Activated naive CD8-positive, alpha-beta T cell treated with anti-CD3 and anti-CD28 coated beads, Interleukin-2, amount 10 ng/mL, durations not matched to agents 7 days and 5 days (primary cell): ENCODE data around the gene HEATR5A. TPM values are rescaled to one million over a fixed set of nuclear protein-coding genes. Genes with fewer than 3 reads are reported as not detected.
"Not testable (repeated sequence)": the region's sequence is repeated elsewhere in the genome, so short reads cannot be mapped to it uniquely, and the experiment has no call there.

Source experiments
- ATAC-seq: fragments of 150-1000 bp; cut with Tn5 transposase; one replicate; pipeline ENCODE4 v1.10.0; 2021; ENCODE audit warnings: low read depth, moderate library complexity
- POLR2A ChIA-PET: fragments of 350-600 bp; sonication (Branson Sonifier 250); formaldehyde crosslinking; loops from one replicate; lab custom pipeline; 2021; ENCODE audit warnings: antibody characterized with exemption; lab: Charles Lee
- DNase-seq: peaks from one replicate; pipeline ENCODE4 v3.0.0; 2021
- H3K27ac Mint-ChIP-seq: one replicate; pipeline ENCODE4 v1.8.0; 2022; ENCODE audit warnings: mild to moderate bottlenecking, mixed read lengths
- H3K27me3 Mint-ChIP-seq: one replicate; pipeline ENCODE4 v1.8.0; 2022; ENCODE audit warnings: mild to moderate bottlenecking, moderate library complexity, mixed read lengths
- H3K36me3 Mint-ChIP-seq: one replicate; pipeline ENCODE4 v1.8.0; 2021; ENCODE audit warnings: mild to moderate bottlenecking, mixed read lengths
- H3K4me1 Mint-ChIP-seq: one replicate; pipeline ENCODE4 v1.8.0; 2021; ENCODE audit warnings: mixed read lengths
- H3K4me3 Mint-ChIP-seq: one replicate; pipeline ENCODE4 v1.8.0; 2022; ENCODE audit warnings: mild to moderate bottlenecking, moderate library complexity, mixed read lengths
- H3K9me3 Mint-ChIP-seq: one replicate; pipeline ENCODE4 v1.8.0; 2021; ENCODE audit warnings: mixed read lengths
- total RNA-seq, 2 experiments: library from RNA; stranded (reverse); gene quantifications; one replicate each; pipeline ENCODE4 v1.2.3, GENCODE V29; 2021

Gene HEATR5A
- total RNA-seq, 2 experiments from 2014 or later: 9.4 to 11.5 TPM

DNA sequence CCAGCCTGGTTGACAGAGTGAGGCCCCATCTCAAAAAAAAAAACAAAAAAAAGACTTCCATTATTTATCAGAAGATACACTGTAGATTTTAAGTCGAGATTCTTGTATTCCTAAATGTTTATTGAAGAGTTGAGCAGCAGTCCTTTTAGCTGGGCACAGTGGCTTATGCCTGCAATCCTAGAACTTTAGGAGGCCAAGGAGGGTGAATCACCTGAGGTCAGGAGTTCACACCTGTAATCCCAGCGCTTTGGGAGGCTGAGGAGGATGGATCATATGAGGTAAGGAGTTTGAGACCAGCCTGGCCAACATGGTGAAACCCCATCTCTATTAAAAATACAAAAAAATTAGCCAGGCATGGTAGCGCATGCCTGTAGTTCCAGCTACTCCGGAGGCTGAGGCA, 57.6 kb downstream of the HEATR5A start:
- no peak overlapping the region for H3K27ac Mint-ChIP-seq
- no peak for ATAC-seq
- no peak for DNase-seq
- H3K4me1 Mint-ChIP-seq: peaks cover 2% of the 10 kb centered on the region
- no peak overlapping the region for H3K4me3 Mint-ChIP-seq
- H3K9me3 Mint-ChIP-seq: no peaks in the 10 kb centered on the region
- POLR2A ChIA-PET: no interaction called here
- peaks cover 2% of the 10 kb centered on the region for H3K36me3 Mint-ChIP-seq
- no peaks in the 10 kb centered on the region for H3K27me3 Mint-ChIP-seq

DNA sequence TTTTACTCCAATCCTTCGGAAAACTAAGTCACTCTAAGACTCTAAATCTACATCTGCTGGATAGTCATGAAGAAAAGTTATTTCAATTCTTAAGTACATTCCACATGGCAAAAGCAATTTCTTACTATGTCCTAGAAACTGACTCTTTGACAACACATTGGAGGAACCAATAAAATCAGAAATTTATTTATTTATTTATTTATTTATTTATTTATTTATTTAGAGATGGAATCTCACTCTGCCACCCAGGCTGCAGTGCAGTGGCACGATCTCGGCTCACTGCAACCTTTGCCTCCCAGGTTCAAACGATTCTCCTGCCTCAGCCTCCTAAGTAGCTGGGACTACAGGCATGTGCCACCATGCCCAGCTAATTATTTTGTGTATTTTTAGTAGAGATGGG, 58.6 kb downstream of the HEATR5A start:
- ATAC-seq, H3K4me1 Mint-ChIP-seq, POLR2A ChIA-PET, H3K36me3 Mint-ChIP-seq, H3K9me3 Mint-ChIP-seq, H3K27ac Mint-ChIP-seq, H3K4me3 Mint-ChIP-seq, DNase-seq, H3K27me3 Mint-ChIP-seq: not testable (repeated sequence)

DNA sequence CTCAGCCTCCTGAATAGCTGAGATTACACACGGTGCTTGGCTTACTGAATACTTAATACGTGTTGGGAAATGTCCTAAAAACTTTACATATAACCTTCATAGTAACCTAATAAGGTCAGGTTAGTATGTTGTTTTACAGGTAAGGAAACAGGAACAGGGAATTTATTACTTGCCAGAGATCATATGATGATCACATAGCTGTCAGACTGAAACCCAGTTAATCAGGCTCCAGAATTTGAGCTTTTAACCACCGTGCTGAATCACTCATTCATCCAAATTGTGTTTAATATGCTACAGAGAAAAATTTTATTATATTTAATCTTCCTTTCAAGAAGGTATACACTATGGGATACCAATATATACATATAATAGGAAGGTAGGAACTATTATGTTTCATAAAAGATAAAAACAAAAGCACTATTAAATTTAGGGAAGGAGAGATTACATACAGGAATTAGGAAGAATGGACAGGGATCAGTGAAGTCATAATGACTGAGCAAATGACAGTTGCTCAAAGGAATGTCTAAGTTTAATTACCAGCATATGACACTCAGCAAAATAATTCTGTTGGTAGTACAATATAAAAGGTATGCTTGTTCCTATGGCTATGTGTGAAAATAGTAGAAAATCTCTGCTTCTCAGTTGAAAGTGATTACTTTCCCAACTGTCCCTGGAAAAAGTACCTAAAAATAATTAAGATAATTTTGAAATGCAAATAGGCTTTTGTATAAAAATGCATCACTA, 59.3 kb downstream of the HEATR5A start:
- no peak overlapping the region for H3K4me3 Mint-ChIP-seq
- no peak overlapping the region for H3K27ac Mint-ChIP-seq
- POLR2A ChIA-PET: no interaction called here
- H3K9me3 Mint-ChIP-seq: no peaks in the 10 kb centered on the region
- no peaks in the 10 kb centered on the region for H3K27me3 Mint-ChIP-seq
- ATAC-seq (no peak), DNase-seq (no peak)
- H3K36me3 Mint-ChIP-seq: peaks cover 2% of the 10 kb centered on the region
- H3K4me1 Mint-ChIP-seq: peaks cover 2% of the 10 kb centered on the region

DNA sequence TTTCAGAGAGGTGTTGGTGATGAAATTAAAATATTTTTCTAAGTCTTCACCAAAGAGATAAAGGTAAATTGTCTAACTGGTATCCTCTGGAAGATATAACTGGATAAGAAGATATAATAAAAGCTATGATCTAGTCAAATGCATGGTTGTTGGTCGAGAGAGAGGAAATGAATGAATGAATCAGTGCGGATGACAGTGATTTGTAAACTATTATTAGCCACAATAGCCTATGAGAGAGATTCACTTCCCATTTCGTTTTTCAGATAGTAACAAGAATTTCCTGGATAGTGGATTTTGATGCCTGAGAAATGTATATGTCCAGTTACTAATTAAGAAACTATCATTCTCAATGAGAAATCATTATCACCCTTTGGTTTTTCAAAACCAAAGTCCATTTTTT, 63.1 kb downstream of the HEATR5A start:
- Mint-ChIP-seq H3K27ac (no peak overlapping the region), H3K9me3 (no peaks in the 10 kb centered on the region), H3K36me3 (no peaks in the 10 kb centered on the region), H3K27me3 (no peaks in the 10 kb centered on the region), H3K4me3 (no peak overlapping the region), H3K4me1 (peaks cover 2% of the 10 kb centered on the region)
- POLR2A ChIA-PET: no interaction called here
- no peak for DNase-seq
- no peak for ATAC-seq

DNA sequence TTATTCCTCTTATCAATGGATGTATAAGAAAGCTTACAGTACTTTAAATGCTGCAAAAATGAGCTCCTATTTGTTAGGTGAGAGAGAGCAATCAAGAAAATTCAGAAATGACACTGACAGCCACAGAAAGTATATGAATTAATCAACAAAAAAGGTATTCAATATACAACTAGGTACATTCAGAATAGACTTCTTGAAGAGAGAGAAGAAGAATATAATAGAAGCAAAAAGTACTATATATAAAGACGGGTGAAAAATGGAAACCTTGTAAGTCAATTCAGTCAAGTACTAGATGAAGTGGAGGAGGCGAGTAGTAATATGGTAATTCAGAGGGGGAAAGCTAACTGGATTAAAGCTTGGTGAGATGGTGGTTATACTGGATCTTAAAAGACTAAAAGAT, 74.3 kb downstream of the HEATR5A start:
- H3K4me3 Mint-ChIP-seq: no peak overlapping the region

DNA sequence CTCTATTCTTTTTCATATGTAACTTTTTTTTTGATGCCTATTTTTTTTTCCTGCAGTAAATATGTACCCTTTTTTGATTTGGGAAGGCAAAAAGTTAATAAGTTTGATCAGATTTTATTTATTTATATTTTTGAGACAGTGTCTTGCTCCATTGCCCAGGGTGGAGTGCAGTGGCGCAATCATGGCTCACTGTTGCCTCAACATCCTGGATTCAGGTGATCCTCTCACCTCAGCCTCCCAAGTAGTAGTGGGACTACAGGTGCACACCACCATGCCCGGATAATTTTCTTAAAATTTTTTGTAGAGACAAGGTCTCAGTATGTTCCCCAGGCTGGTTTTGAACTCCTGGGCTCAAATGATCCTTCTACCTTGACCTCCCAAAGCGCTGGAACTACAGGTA, 79.1 kb downstream of the HEATR5A start:
- peaks cover 2% of the 10 kb centered on the region for H3K36me3 Mint-ChIP-seq
- DNase-seq: no peak
- no peak for ATAC-seq
- no peaks in the 10 kb centered on the region for H3K27me3 Mint-ChIP-seq
- POLR2A ChIA-PET: no interaction called here
- H3K4me3 Mint-ChIP-seq: no peak overlapping the region
- H3K9me3 Mint-ChIP-seq: no peaks in the 10 kb centered on the region
- H3K27ac Mint-ChIP-seq: no peak overlapping the region
- no peaks in the 10 kb centered on the region for H3K4me1 Mint-ChIP-seq

More for the DNA sequence above, 74.3 kb downstream of the HEATR5A start:
- H3K36me3 Mint-ChIP-seq: peaks cover 5% of the 10 kb centered on the region
- H3K9me3 Mint-ChIP-seq: no peaks in the 10 kb centered on the region
- ATAC-seq (no peak), DNase-seq (no peak)
- POLR2A ChIA-PET: no interaction called here
- no peak overlapping the region for H3K27ac Mint-ChIP-seq
- H3K27me3 Mint-ChIP-seq: no peaks in the 10 kb centered on the region
- no peaks in the 10 kb centered on the region for H3K4me1 Mint-ChIP-seq

DNA sequence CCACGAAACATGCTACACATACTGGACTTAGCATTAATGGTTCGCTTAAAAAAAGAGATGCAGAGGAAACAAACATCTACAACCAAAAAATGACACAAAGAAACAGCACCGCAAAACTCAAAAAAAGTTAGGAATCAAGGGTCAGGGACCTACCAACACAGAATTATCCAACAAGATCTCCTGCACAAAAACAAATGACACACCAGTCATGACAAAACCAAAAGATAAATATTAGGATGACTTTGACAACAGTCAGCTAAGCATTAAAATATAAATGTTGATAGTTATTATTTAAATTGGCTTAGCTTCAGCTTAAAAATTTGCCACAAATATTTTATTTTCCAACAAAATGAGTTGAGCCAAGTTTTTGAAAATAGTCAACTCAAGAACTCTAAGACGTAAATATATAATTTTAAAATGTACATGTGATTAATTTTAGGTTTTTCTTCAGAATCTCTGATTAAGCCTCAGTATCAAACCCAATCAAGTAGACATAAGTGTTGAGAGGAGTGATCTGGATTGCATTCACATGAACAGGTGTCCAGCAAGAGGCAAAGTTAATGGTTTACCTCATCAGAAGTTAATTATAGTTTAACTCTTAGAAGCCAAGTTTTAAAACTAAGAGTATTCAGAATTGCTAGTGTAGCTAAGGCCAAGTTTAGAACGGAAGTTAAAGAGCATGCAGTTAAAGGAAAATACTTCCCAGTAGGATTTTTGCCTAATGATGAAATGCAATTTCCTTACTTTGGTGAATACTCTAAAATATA, 79.9 kb downstream of the HEATR5A start:
- ATAC-seq (no peak), DNase-seq (no peak)
- no peaks in the 10 kb centered on the region for H3K4me1 Mint-ChIP-seq
- H3K27me3 Mint-ChIP-seq: no peaks in the 10 kb centered on the region
- no peaks in the 10 kb centered on the region for H3K9me3 Mint-ChIP-seq
- POLR2A ChIA-PET: no interaction called here
- no peak overlapping the region for H3K4me3 Mint-ChIP-seq
- peaks cover 2% of the 10 kb centered on the region for H3K36me3 Mint-ChIP-seq
- H3K27ac Mint-ChIP-seq: no peak overlapping the region

DNA sequence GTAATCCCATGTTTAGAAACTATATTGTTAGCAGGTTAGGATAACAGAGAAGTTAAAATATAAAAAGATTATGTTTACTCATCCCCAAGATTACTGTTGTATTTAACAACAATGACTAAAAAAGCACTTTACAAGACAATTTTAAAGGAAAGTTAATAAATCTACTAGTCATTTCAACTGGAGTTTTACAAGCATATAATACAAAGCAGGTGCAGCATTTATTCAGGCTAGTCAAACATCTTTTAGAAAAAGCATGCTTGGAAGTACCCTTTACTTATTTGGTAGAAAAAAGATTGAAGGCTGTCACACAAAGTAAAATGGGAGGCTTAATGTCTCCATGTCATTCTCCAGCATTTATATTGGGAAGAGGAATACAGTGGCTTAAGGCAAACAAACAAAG, 80.6 kb downstream of the HEATR5A start:
- peaks cover 3% of the 10 kb centered on the region for H3K36me3 Mint-ChIP-seq
- DNase-seq (no peak), ATAC-seq (no peak)
- no peaks in the 10 kb centered on the region for H3K4me1 Mint-ChIP-seq
- H3K9me3 Mint-ChIP-seq: no peaks in the 10 kb centered on the region
- no peaks in the 10 kb centered on the region for H3K27me3 Mint-ChIP-seq
- POLR2A ChIA-PET: no interaction called here
- H3K27ac Mint-ChIP-seq: no peak overlapping the region
- no peak overlapping the region for H3K4me3 Mint-ChIP-seq

DNA sequence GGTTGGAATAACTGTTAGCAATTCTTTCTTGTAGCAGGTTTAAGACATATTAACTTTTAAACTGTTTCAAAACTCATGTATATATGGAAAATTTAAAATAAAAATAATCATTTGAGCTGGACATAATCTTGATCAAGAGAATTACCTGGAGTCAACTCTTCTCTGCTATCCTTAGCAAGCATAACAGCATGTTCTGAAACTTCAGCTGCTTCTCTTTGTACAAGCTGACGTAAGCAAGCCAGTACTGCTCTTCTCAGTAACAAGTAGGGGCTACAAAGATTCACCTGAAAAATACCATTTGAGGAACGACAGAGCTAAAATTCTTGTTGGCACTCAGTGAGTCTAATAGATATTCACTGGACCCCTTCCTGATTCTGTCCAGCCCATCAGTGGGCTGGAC, 83.0 kb downstream of the HEATR5A start:
- POLR2A ChIA-PET: no interaction called here
- H3K4me1 Mint-ChIP-seq: no peaks in the 10 kb centered on the region
- no peaks in the 10 kb centered on the region for H3K9me3 Mint-ChIP-seq
- ATAC-seq: no peak
- no peak overlapping the region for H3K4me3 Mint-ChIP-seq
- no peak overlapping the region for H3K27ac Mint-ChIP-seq
- H3K27me3 Mint-ChIP-seq: no peaks in the 10 kb centered on the region
- no peak for DNase-seq
- H3K36me3 Mint-ChIP-seq: peaks cover 2% of the 10 kb centered on the region

DNA sequence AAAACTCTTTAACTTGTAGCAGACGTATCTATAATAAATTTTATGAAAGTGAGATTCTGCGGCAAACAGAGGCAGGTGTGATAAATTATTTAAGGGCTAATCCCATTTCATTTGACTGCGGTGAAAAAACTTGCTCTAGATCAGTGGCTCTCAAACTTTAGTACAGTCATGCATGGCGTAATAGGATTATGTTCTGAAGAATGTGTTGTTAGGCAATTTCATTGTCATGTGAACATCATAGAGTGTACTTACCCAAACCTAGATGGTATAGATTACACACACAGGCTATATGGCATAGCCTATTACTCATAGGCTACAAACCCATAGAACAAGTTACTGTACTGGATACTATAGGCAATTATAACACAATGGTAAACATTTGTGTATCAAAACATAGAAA, 83.7 kb downstream of the HEATR5A start:
- H3K4me1 Mint-ChIP-seq: no peaks in the 10 kb centered on the region
- H3K27ac Mint-ChIP-seq: no peak overlapping the region
- H3K9me3 Mint-ChIP-seq: peaks cover 2% of the 10 kb centered on the region
- POLR2A ChIA-PET: no interaction called here
- H3K27me3 Mint-ChIP-seq: no peaks in the 10 kb centered on the region
- H3K4me3 Mint-ChIP-seq: no peak overlapping the region
- peaks cover 3% of the 10 kb centered on the region for H3K36me3 Mint-ChIP-seq
- ATAC-seq (no peak), DNase-seq (no peak)

DNA sequence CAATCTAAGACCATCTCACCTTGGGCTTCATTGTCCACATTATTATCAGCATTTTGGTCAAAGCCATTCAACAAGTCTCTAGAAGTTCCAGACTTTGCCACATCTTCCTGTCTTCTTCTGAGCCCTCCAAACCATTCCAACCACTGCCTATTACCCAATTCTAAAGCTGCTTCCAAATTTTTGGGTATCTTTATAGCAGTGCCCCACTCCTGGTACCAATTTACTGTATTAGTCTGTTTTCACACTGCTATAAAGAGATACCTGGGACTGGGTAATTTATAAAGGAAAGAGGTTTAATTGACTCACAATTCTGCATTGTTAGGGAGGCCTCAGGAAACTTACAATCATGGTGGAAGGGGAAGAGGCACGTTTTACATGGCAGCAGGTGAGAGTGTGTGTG, 89.0 kb downstream of the HEATR5A start:
- H3K9me3 Mint-ChIP-seq: peaks cover 10% of the 10 kb centered on the region

DNA sequence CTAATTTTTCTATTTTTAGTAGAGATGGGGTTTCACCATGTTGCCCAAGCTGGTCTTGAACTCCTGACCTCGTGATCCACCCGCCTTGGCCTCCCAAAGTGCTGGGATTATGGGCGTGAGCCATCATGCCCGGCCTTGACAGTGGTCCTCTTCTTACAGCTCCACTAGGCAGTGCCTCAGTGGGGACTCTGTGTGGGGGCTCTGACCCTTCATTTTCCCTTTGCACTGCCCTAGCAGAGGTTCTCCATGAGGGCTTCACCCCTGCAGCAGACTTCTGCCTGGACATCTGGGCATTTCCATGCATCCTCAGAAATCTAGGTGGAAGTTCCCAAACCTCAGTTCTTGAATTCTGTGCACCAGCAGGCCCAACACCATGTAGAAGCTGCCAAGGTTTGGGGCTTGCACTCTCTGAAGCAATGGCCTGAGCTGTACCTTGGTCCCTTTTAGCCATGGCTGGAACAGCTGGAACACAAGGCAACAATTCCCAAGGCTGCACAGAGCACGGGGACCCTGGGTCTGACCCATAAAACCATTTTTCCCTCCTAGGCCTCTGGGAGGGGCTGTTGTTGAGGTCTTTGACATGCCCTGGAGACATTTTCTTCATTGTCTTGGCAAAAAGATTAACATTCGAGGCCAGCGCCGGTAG, 90.4 kb downstream of the HEATR5A start:
- ATAC-seq, H3K27me3 Mint-ChIP-seq, DNase-seq, H3K4me3 Mint-ChIP-seq, H3K27ac Mint-ChIP-seq, H3K4me1 Mint-ChIP-seq, POLR2A ChIA-PET: not testable (repeated sequence)
- H3K9me3 Mint-ChIP-seq: peaks cover 10% of the 10 kb centered on the region
- peaks cover 16% of the 10 kb centered on the region for H3K36me3 Mint-ChIP-seq

More for the DNA sequence above, 89.0 kb downstream of the HEATR5A start:
- H3K36me3 Mint-ChIP-seq: peaks cover 16% of the 10 kb centered on the region
- H3K4me1 Mint-ChIP-seq, H3K27ac Mint-ChIP-seq, H3K4me3 Mint-ChIP-seq, H3K27me3 Mint-ChIP-seq, POLR2A ChIA-PET, ATAC-seq, DNase-seq: not testable (repeated sequence)

DNA sequence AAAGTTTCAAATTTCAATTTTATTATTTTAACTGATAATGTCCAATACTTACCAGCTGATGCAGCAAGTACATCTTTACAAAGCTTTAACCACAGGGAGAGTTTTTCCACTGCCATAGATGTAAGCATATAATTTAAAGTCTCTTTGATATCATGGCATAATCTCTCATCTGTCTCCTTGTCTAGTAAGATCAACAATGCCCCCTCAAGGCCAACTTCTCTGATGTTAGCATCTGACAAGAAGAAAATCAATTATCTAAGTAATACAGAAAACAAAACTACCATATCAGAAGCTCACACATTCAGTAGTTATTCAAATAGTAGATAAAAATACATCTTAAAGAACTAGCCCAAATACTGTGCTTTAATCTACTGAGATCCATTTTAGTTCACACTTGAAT, 94.2 kb downstream of the HEATR5A start:
- Mint-ChIP-seq H3K9me3 (peaks cover 4% of the 10 kb centered on the region), H3K36me3 (peaks cover 8% of the 10 kb centered on the region), H3K4me1 (no peaks in the 10 kb centered on the region), H3K27ac (no peak overlapping the region), H3K27me3 (no peaks in the 10 kb centered on the region), H3K4me3 (no peak overlapping the region)
- ATAC-seq (no peak), DNase-seq (no peak)
- POLR2A ChIA-PET: no interaction called here

DNA sequence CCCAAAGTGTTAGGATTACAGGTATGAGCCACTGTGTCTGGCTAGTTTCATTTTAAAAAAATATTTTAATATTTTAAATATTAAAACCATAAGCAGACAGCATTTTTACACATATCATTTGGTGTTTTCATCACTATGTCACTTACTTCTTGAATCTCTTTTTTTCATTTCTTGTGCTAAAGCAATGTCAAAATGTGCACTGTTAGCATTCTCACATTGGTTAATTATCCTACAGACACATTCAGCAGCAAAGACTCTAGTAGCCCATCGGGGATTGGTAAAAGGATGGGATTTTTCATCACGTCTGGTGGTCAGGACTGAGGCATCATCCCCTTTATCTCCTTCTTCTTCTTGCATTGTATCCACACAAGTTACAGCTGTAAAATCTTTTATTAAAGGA, 96.9 kb downstream of the HEATR5A start:
- ATAC-seq (no peak), DNase-seq (no peak)
- Mint-ChIP-seq H3K27ac (no peak overlapping the region), H3K9me3 (peaks cover 1% of the 10 kb centered on the region), H3K4me1 (no peaks in the 10 kb centered on the region), H3K36me3 (peaks cover 2% of the 10 kb centered on the region), H3K4me3 (no peak overlapping the region), H3K27me3 (no peaks in the 10 kb centered on the region)
- POLR2A ChIA-PET: no interaction called here
